ENCODE results near the gene MID1. TPM values are rescaled to one million over a fixed set of nuclear protein-coding genes. Genes with fewer than 3 reads are reported as not detected.
A peak's percentile ranks its signal among the peaks of the same experiment; 100 is the strongest.

Gene MID1
- total RNA-seq, 1 donor from 2014 or later, result 31.2 TPM

GRCh38 chrX:10578527-10578926, 41.9 kb downstream of the MID1 start:
- Mint-ChIP-seq H3K27me3 (ENCODE audit: low read depth, unreplicated experiment) (no peaks in the 10 kb centered on the region), H3K4me3 (ENCODE audit: unreplicated experiment) (no peak overlapping the region), H3K36me3 (ENCODE audit: low read depth, unreplicated experiment) (no peaks in the 10 kb centered on the region), H3K4me1 (ENCODE audit: low read depth, unreplicated experiment) (peaks cover 24% of the 10 kb centered on the region), H3K9me3 (ENCODE audit: unreplicated experiment) (peaks cover 5% of the 10 kb centered on the region), H3K27ac (ENCODE audit: unreplicated experiment) (no peak overlapping the region)
- Histone ChIP-seq H3K9me3 (ENCODE audit: insufficient read depth, low read depth, low read length) (no peaks in the 10 kb centered on the region), H2AFZ (ENCODE audit: low read depth, low read length) (no peak overlapping the region), H4K20me1 (ENCODE audit: insufficient read depth, low read length) (no peaks in the 10 kb centered on the region), H3K4me3 (ENCODE audit: insufficient read depth, low read depth, low read length) (no peak overlapping the region), H3K4me2 (ENCODE audit: low read length) (peak overlapping the region; percentile 87), H3K27ac (ENCODE audit: low read depth, low read length) (peak overlapping the region; percentile 98), H3K9ac (ENCODE audit: low read length) (peak overlapping the region; percentile 90), H3K27me3 (ENCODE audit: insufficient read depth, low read length) (no peaks in the 10 kb centered on the region), H3K36me3 (ENCODE audit: insufficient read depth, low read length) (no peaks in the 10 kb centered on the region), H3K4me1 (ENCODE audit: insufficient read depth, low read length) (peaks cover 9% of the 10 kb centered on the region), H3K79me2 (ENCODE audit: insufficient read depth, low read length) (peaks cover 68% of the 10 kb centered on the region)
- FAIRE-seq (no peak), DNase-seq (ENCODE audit: low read depth) (no peak)
- TF ChIP-seq EZH2 (IDR thresholded peaks at IDR 0.05; ENCODE audit: insufficient read depth, low read length), result no peak
- TF ChIP-seq CTCF (IDR thresholded peaks at IDR 0.05; ENCODE audit: insufficient read depth, low read depth, low read length), result no peak

GRCh38 chrX:10577853-10578252, 42.5 kb downstream of the MID1 start:
- DNase-seq (ENCODE audit: low read depth), result no peak
- Mint-ChIP-seq H3K4me3 (ENCODE audit: unreplicated experiment) (no peak overlapping the region), H3K27me3 (ENCODE audit: low read depth, unreplicated experiment) (no peaks in the 10 kb centered on the region), H3K36me3 (ENCODE audit: low read depth, unreplicated experiment) (no peaks in the 10 kb centered on the region), H3K9me3 (ENCODE audit: unreplicated experiment) (no peaks in the 10 kb centered on the region), H3K27ac (ENCODE audit: unreplicated experiment) (no peak overlapping the region), H3K4me1 (ENCODE audit: low read depth, unreplicated experiment) (peaks cover 24% of the 10 kb centered on the region)
- no peaks in the 10 kb centered on the region for H3K36me3 ChIP-seq (ENCODE audit: insufficient read depth, low read length)
- H3K79me2 ChIP-seq (ENCODE audit: insufficient read depth, low read length), result peaks cover 75% of the 10 kb centered on the region
- H3K4me3 ChIP-seq (ENCODE audit: insufficient read depth, low read depth, low read length), result no peak overlapping the region
- peak; percentile 78 for FAIRE-seq
- no peak for TF ChIP-seq CTCF (IDR thresholded peaks at IDR 0.05; ENCODE audit: insufficient read depth, low read depth, low read length)
- TF ChIP-seq EZH2 (IDR thresholded peaks at IDR 0.05; ENCODE audit: insufficient read depth, low read length), result no peak
- no peak overlapping the region for H3K4me2 ChIP-seq (ENCODE audit: low read length)
- H3K4me1 ChIP-seq (ENCODE audit: insufficient read depth, low read length), result peaks cover 9% of the 10 kb centered on the region
- H2AFZ ChIP-seq (ENCODE audit: low read depth, low read length), result no peak overlapping the region
- no peak overlapping the region for H3K27ac ChIP-seq (ENCODE audit: low read depth, low read length)
- H4K20me1 ChIP-seq (ENCODE audit: insufficient read depth, low read length), result no peaks in the 10 kb centered on the region
- peak overlapping the region; percentile 90 for H3K9ac ChIP-seq (ENCODE audit: low read length)
- H3K9me3 ChIP-seq (ENCODE audit: insufficient read depth, low read depth, low read length), result no peaks in the 10 kb centered on the region
- no peaks in the 10 kb centered on the region for H3K27me3 ChIP-seq (ENCODE audit: insufficient read depth, low read length)

- H3K27me3 Mint-ChIP-seq (ENCODE audit: low read depth, unreplicated experiment), result no peaks in the 10 kb centered on the region
- no peak overlapping the region for H2AFZ ChIP-seq (ENCODE audit: low read depth, low read length)
- H3K4me1 Mint-ChIP-seq (ENCODE audit: low read depth, unreplicated experiment), result peaks cover 21% of the 10 kb centered on the region
- no peak overlapping the region for H3K27ac Mint-ChIP-seq (ENCODE audit: unreplicated experiment)
- H3K36me3 ChIP-seq (ENCODE audit: insufficient read depth, low read length), result no peaks in the 10 kb centered on the region
- H3K27ac ChIP-seq (ENCODE audit: low read depth, low read length), result no peak overlapping the region
- DNase-seq (ENCODE audit: low read depth) (no peak), FAIRE-seq (peak; percentile 29)
- no peak overlapping the region for H3K4me3 Mint-ChIP-seq (ENCODE audit: unreplicated experiment)
- H3K9me3 ChIP-seq (ENCODE audit: insufficient read depth, low read depth, low read length), result no peaks in the 10 kb centered on the region
- H3K9me3 Mint-ChIP-seq (ENCODE audit: unreplicated experiment), result no peaks in the 10 kb centered on the region
- TF ChIP-seq EZH2 (IDR thresholded peaks at IDR 0.05; ENCODE audit: insufficient read depth, low read length) (no peak), CTCF (IDR thresholded peaks at IDR 0.05; ENCODE audit: insufficient read depth, low read depth, low read length) (no peak)
- no peak overlapping the region for H3K9ac ChIP-seq (ENCODE audit: low read length)
- no peak overlapping the region for H3K4me3 ChIP-seq (ENCODE audit: insufficient read depth, low read depth, low read length)
- H3K4me2 ChIP-seq (ENCODE audit: low read length), result no peak overlapping the region
- no peaks in the 10 kb centered on the region for H3K36me3 Mint-ChIP-seq (ENCODE audit: low read depth, unreplicated experiment)
- peaks cover 73% of the 10 kb centered on the region for H3K79me2 ChIP-seq (ENCODE audit: insufficient read depth, low read length)
- peaks cover 6% of the 10 kb centered on the region for H3K4me1 ChIP-seq (ENCODE audit: insufficient read depth, low read length)
- no peaks in the 10 kb centered on the region for H3K27me3 ChIP-seq (ENCODE audit: insufficient read depth, low read length)
- H4K20me1 ChIP-seq (ENCODE audit: insufficient read depth, low read length), result no peaks in the 10 kb centered on the region
These were observed 43.5 kb downstream of the MID1 start for GRCh38 chrX:10576777-10577447.

Data from astrocyte (in vitro differentiated cells and primary cell).